IPS DF 6.9 (cell line): ENCODE data around the gene FRS3.

Source experiments
- DNase-seq: peaks from one replicate; pipeline ENCODE4 v3.0.0-alpha.2; 2013; ENCODE audit warnings: low read depth, low spot score
- H3K27ac ChIP-seq: one replicate; pipeline ENCODE4 v1.5.1; 2013; ENCODE audit warnings: low read length, control low read depth
- H3K27me3 ChIP-seq: 2 replicates; pipeline ENCODE4 v1.6.1; 2013; ENCODE audit warnings: mild to moderate bottlenecking, low read length; ENCODE audit not compliant: control insufficient read depth, insufficient read depth
- H3K36me3 ChIP-seq: 2 replicates; pipeline ENCODE4 v1.6.1; 2013; ENCODE audit warnings: low read length; ENCODE audit not compliant: control insufficient read depth, insufficient read depth
- H3K4me1 ChIP-seq: 2 replicates; pipeline ENCODE4 v1.6.1; 2013; ENCODE audit warnings: low read length; ENCODE audit not compliant: control insufficient read depth, insufficient read depth
- H3K4me3 ChIP-seq: 2 replicates; pipeline ENCODE4 v1.5.1; 2013; ENCODE audit warnings: mild to moderate bottlenecking, low read length
- H3K9me3 ChIP-seq: 2 replicates; pipeline ENCODE4 v1.6.1; 2013; ENCODE audit warnings: low read length, inconsistent platforms; ENCODE audit not compliant: control insufficient read depth, insufficient read depth
- WGBS: extraction: QIAGEN DNeasy Blood & Tissue Kit; methylation state at CpG from one replicate; pipeline ENCODE4 v1.1.7; 2013; ENCODE audit warnings: mixed read lengths, missing lambda C conversion rate; ENCODE audit not compliant: insufficient read length, insufficient coverage; 5-methylcytosine and 5-hydroxymethylcytosine counted together

Gene FRS3

DNA sequence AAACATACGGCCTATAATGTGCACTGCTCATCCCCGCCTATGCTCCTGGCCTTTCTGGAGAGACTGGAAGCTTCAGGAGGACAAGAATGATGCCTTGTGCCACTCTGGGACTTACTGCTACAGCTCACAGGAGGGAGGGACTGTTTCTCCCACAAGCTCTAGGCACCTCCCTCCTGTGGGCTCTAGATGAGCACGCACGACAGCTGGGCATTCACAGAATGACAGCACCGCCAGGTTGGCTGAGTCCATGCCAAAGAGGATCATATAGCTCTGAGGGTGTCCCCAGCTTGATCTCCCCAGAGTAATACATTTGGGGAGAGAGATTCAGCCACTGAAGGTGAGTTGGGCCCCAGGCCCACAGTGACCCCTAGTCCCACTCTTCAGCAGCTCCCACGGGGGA lies 22.4 kb downstream of the FRS3 start:
- no CpG with 5 or more reads among the region's 6 CpGs for WGBS
- Histone ChIP-seq H3K36me3 (no peaks in the 10 kb centered on the region), H3K4me3 (no peak overlapping the region), H3K9me3 (no peaks in the 10 kb centered on the region), H3K27ac (no peak overlapping the region), H3K4me1 (no peaks in the 10 kb centered on the region), H3K27me3 (no peaks in the 10 kb centered on the region; the same call in 1 of the 2 replicates)
- DNase-seq, result no peak

DNA sequence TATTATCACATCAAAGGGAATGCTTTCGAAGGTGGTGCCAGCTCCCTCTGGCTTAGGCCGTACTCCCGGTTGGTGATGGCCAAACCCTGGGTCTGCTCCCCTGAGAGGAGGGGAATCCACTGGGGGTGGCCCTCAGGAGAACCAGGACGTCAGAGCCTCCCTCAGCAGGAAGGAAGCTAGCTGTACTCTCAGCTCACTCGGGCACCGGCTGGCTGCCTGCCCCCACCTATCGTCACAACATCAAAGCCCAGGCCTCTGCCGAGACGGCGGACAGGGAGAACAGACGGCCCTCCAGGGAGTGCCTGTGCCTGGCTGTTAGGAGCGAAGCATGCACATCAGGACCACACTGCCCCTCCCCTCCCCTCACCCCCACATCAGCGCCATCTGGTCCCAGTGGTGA lies 23.3 kb downstream of the FRS3 start:
- no peaks in the 10 kb centered on the region for H3K4me1 ChIP-seq
- DNase-seq, result no peak
- no CpG with 5 or more reads among the region's 13 CpGs for WGBS

DNA sequence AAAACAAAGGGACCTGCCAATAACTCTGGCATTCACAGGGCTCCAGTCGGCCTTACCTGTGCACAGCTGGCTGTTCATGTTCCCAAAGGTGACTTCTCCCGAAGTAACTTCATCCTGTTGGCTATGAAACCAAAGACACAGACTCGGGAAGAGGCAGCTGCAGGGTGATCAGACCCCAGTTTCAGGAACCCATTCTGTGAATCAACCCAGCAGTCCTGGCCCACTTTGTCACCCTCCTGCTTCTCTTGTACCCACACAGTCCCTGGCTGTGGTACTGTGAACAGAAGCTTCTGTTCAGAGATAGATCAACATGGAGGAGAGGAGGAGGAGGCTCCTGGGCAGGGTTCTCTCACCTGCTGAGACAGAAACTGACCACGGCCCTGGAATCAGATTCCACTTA lies 23.8 kb downstream of the FRS3 start:
- Histone ChIP-seq H3K27ac (no peak overlapping the region), H3K27me3 (no peaks in the 10 kb centered on the region), H3K9me3 (no peaks in the 10 kb centered on the region), H3K4me3 (no peak overlapping the region), H3K36me3 (no peaks in the 10 kb centered on the region), H3K4me1 (no peaks in the 10 kb centered on the region)
- no CpG with 5 or more reads among the region's 4 CpGs for WGBS
- no peak for DNase-seq

More for the DNA sequence above, 23.3 kb downstream of the FRS3 start:
- H3K9me3 ChIP-seq, result no peaks in the 10 kb centered on the region
- no peaks in the 10 kb centered on the region for H3K36me3 ChIP-seq
- H3K4me3 ChIP-seq, result no peak overlapping the region
- no peaks in the 10 kb centered on the region; the same call in 1 of the 2 replicates for H3K27me3 ChIP-seq
- no peak overlapping the region for H3K27ac ChIP-seq

DNA sequence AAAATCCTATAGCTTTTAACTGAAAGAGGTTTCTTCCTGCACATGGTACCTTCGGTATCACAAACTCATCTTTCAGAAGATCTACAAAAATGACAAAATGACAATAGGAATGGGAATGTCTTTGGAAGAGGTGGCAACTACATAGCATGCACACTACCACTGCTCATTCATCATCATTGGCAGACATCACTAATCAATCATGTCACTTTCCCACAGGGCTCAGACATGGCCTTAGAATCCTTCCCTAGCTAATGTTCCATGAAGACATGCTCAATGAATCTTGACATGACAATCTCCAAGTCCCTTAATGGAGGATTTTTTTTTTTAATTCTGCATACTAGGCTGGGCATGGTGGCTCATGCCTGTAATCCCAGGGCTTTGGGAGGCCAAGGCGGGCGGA lies 29.3 kb downstream of the FRS3 start:
- Histone ChIP-seq H3K9me3 (no peaks in the 10 kb centered on the region), H3K36me3 (no peaks in the 10 kb centered on the region), H3K27ac (no peak overlapping the region), H3K27me3 (no peaks in the 10 kb centered on the region), H3K4me1 (no peaks in the 10 kb centered on the region), H3K4me3 (no peak overlapping the region)
- DNase-seq, result no peak
- WGBS, result no CpG with 5 or more reads among the region's 3 CpGs

DNA sequence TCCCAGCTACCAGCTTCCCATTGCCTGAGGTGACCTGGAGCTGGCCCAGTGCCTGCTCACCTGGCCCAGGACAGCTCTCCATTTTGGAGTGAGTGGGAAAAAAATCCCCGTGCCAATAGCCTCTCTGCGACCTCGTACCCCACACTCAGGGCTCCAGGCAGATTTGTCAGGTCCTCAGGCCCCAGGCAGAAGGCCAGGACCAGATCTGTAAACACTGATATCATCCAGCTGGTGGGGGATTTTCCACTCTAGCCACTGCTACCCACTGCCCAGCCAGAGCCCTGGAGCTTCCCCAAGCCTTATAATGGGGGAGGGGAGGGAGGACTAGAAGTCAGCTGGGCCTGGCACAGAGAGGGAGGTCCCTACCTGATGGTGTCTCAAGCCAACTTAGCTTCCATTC lies 31.2 kb downstream of the FRS3 start:
- Histone ChIP-seq H3K27ac (no peak overlapping the region), H3K4me1 (no peaks in the 10 kb centered on the region), H3K4me3 (no peak overlapping the region), H3K9me3 (no peaks in the 10 kb centered on the region), H3K27me3 (no peaks in the 10 kb centered on the region), H3K36me3 (no peaks in the 10 kb centered on the region)
- no CpG with 5 or more reads among the region's 3 CpGs for WGBS
- DNase-seq, result no peak

DNA sequence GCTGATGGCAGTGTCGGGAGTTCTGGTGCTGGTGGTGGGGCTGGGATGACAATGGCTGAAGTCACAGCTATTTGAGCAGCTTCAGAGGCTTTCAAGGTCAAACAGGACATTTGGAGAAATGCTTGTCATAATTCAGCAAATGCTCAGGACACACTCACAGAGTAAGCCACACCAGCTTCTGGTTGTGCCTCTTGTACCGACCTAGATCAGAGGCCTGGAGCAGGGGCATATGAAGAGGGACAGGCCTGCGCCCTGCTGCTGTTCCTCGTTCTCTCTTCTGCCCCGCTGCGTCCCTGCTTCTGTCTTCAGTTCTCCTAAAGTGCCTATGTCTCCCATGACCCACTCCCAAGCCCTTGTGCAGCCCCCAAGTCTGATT lies 31.6 kb downstream of the FRS3 start:
- Histone ChIP-seq H3K36me3 (no peaks in the 10 kb centered on the region), H3K27ac (no peak overlapping the region), H3K4me3 (no peak overlapping the region), H3K9me3 (no peaks in the 10 kb centered on the region), H3K4me1 (no peaks in the 10 kb centered on the region), H3K27me3 (no peaks in the 10 kb centered on the region)
- no CpG with 5 or more reads among the region's 6 CpGs for WGBS
- no peak for DNase-seq

DNA sequence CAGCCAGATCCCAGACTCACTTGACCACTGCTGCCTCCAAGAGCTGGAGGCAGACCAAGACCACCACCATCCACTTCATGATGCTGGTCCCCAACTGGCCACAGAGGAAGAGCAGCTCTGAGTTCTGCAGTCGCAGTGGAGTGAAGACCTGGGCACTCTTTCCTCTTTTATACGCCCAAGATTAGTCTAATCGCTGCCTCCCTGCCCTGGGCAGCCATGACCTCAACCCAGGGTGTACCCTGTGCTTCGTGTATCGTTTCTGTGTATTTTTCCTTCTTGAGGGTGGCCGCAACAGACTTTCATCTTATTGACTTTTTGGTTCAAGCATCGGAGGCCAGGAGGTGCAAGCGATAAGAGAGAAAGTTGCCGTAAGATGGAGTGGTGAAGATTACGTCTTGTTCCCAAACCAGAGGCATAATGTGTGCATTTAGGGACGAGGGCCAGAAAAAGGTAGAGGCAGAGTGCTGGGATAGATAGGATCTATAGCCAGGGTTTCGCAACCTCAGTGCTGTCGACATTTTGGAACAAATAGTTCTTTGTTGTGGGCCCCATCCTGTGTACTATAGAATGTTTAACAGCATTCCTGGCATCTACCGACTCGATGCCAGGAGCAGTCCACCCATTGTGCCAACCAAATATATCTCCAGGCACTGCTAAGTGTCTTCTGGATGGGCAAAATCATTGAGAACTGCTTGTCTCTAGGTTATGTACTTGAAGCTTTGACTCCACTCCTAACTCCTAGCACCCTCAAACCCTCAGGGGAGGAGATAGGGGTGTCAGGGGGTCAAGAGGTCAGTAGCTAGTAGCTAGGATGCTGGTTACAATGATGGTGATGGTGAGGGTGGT lies 32.2 kb downstream of the FRS3 start, which contains the start of gene PGC:
Gene PGC (minus strand): TSS at position 142 of the 846 bp plus-strand sequence. CDS start 63 bp downstream, at position 79.
- no CpG with 5 or more reads among the region's 15 CpGs for WGBS
- H3K4me1 ChIP-seq, result no peaks in the 10 kb centered on the region
- no peaks in the 10 kb centered on the region for H3K9me3 ChIP-seq
- H3K36me3 ChIP-seq, result no peaks in the 10 kb centered on the region
- no peak for DNase-seq
- H3K4me3 ChIP-seq, result no peak within 1 kb of the TSS
- H3K27ac ChIP-seq, result no peak within 1 kb of the TSS
- H3K27me3 ChIP-seq, result no peaks in the 10 kb centered on the region

DNA sequence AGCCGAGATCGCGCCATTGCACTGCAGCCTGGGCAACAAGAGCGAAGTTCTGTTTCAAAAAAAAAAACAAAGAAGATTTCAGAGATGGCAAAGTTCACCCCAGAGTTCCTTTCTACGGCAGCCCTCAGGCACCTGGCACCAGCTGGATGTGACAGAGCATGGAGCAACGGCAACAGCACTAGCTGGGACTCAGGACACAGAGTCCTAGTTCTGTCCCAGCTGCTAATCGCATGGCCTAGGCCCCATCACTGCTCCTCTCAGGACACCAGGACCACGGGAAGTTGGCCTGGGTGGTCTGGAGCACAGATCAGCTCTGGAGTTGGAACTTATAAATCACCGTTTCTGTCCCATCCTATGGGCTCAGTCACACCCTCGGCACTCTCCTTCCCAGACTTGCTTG lies 33.6 kb downstream of the FRS3 start:
- no CpG with 5 or more reads among the region's 10 CpGs for WGBS
- H3K9me3 ChIP-seq, result no peaks in the 10 kb centered on the region
- H3K27me3 ChIP-seq, result no peaks in the 10 kb centered on the region
- DNase-seq, result no peak
- no peaks in the 10 kb centered on the region for H3K36me3 ChIP-seq
- no peak overlapping the region for H3K27ac ChIP-seq
- H3K4me1 ChIP-seq, result no peaks in the 10 kb centered on the region
- no peak overlapping the region for H3K4me3 ChIP-seq

DNA sequence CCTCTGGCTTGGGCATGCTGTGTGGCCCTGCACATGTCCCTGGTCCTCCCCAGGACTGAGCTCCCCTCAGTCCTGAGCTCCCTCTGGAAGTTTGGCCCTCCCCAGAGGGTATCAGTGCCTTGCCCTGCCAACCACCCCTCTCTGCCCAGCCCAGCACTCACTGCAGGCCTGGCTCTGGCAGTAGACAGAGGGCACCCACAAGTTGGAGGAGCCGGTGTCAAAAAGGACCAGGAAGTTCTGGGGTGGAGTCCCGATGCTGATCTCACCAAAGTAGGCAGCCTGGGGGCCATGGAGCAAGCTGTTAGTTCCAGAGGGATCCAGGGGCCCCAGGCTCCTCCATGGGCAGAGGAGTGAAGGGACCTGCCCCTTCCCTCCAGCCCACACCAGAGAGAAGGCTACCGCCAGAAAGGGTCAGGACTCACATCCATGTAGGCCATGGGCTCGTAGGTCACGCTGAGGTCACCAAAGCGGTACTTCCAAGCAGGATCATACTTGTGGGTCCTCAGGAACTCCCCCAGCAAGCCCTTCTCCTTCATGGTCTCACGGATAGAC lies 35.4 kb downstream of the FRS3 start:
- no CpG with 5 or more reads among the region's 7 CpGs for WGBS
- no peaks in the 10 kb centered on the region for H3K36me3 ChIP-seq
- no peaks in the 10 kb centered on the region for H3K9me3 ChIP-seq
- H3K4me3 ChIP-seq, result no peak overlapping the region
- no peaks in the 10 kb centered on the region for H3K4me1 ChIP-seq
- no peak for DNase-seq
- H3K27me3 ChIP-seq, result no peaks in the 10 kb centered on the region
- H3K27ac ChIP-seq, result no peak overlapping the region

DNA sequence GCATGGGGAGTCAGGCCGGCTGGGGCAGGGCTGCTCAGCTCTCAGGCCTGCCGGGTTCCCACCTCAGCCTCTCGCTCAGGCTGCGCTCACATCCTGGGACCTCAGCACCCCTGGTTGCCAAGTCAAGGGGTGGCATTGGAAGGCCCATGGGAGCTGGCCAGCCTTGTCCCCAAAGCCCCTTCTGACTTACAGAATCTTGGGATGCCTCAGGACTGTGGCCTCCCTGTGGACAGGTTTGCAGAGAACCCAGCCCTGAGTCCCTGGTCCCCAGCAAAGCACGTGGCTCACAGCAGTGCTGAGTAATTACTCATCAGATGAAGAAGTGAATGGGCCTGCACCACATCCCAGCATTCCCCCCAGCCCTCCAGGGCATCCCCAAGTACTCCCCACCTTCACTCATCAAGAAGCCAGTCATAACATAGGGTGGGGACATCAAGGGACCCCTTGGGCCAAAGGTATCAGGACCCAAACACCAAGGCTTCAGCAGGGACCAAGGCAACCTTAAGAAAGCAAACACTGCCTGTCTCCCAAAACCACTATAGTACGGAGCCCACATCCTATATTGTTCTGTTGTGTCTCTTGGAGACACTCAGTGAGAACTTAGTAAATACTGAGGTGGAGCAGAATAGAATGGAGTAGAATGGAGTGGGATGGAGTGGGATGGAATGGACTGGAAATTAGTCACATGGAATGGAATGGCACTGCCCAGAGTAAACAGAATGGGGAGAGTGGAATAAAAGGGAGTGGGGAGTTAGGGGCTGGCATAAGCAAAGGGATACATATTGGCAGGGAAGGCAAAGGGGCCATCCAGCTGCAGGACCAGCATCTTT lies 36.1 kb downstream of the FRS3 start:
- Histone ChIP-seq H3K9me3 (no peaks in the 10 kb centered on the region), H3K4me1 (no peaks in the 10 kb centered on the region), H3K36me3 (no peaks in the 10 kb centered on the region), H3K27ac (no peak overlapping the region), H3K4me3 (no peak overlapping the region), H3K27me3 (no peaks in the 10 kb centered on the region)
- no CpG with 5 or more reads among the region's 6 CpGs for WGBS
- DNase-seq, result no peak
